Endothelial cell of umbilical vein (primary cell): Measurements from ENCODE around the gene PNPLA7. TPM values are rescaled to one million over a fixed set of nuclear protein-coding genes. Genes with fewer than 3 reads are reported as not detected.

Experiments
- BruUV-seq: library from RNA; stranded (reverse); fragments of 400-500 nt; replicated peaks from 2 replicates; lab custom pipeline; 2021; lab: Mats Ljungman, UMichigan
- CTCF ChIA-PET: fragments of 300-600, 350-600 bp; sonication (Branson Sonifier 250); formaldehyde crosslinking; loops from one replicate; lab custom pipeline; 2021; ENCODE audit warnings: antibody characterized with exemption, inconsistent platforms; lab: Charles Lee
- POLR2A ChIA-PET: fragments of 300-600, 350-600 bp; sonication (Branson Sonifier 250); formaldehyde crosslinking; loops from one replicate; lab custom pipeline; 2021; ENCODE audit warnings: antibody characterized with exemption, inconsistent platforms; lab: Charles Lee
- DNase-seq: peaks from one replicate; pipeline ENCODE4 v3.0.0-alpha.2; 2011; ENCODE audit warnings: low read depth, low spot score
- FAIRE-seq: peaks from 2 replicates; lab custom pipeline; 2011; peaks lifted over from hg19 to GRCh38; lab: Jason Lieb, UNC
- H2AFZ ChIP-seq: 2 replicates; pipeline ENCODE4 v1.6.0; 2012; ENCODE audit warnings: low read depth, low read length, control low read depth, inconsistent platforms
- H3K27ac ChIP-seq: 2 replicates; pipeline ENCODE4 v1.5.1; 2011; ENCODE audit warnings: low read depth, mild to moderate bottlenecking, control low read depth, low read length, moderate library complexity; ENCODE audit not compliant: insufficient read depth
- H3K27me3 ChIP-seq, 2 experiments: 2 replicates each; pipeline versions ENCODE4 v1.6.0 to v1.6.1; 2011; ENCODE audit warnings: low read length in 2 of 2, mixed read lengths in 1 of 2; ENCODE audit not compliant: control insufficient read depth in 2 of 2, insufficient read depth in 2 of 2
- H3K36me3 ChIP-seq, 2 experiments: 2 replicates in 1 of 2; 3 replicates in 1 of 2; pipeline ENCODE4 v1.5.1; 2011; ENCODE audit warnings: low read length in 2 of 2, mild to moderate bottlenecking in 1 of 2, moderate library complexity in 1 of 2; ENCODE audit not compliant: control insufficient read depth in 2 of 2, insufficient read depth in 2 of 2; ENCODE audit errors: extremely low read depth in 1 of 2
- H3K4me1 ChIP-seq: 3 replicates; pipeline ENCODE4 v1.5.1; 2011; ENCODE audit warnings: mild to moderate bottlenecking, low read length; ENCODE audit not compliant: control insufficient read depth, insufficient read depth; ENCODE audit errors: extremely low read depth
- H3K4me2 ChIP-seq: 2 replicates; pipeline ENCODE4 v1.6.1; 2011; ENCODE audit warnings: low read length, control low read depth, mixed read lengths; ENCODE audit not compliant: insufficient read depth
- H3K4me3 ChIP-seq, 3 experiments: fragments of 200-600 bp in 1 of 3; sonication (generic), shearing (Covaris generic) in 1 of 3; replicated peaks in 1 of 3; 2 replicates each; pipeline ENCODE4 v1.5.1; 2011 to 2016; ENCODE audit warnings: control low read depth in 3 of 3, low read length in 3 of 3, mild to moderate bottlenecking in 2 of 3, inconsistent platforms in 1 of 3, low read depth in 1 of 3, moderate library complexity in 1 of 3; ENCODE audit not compliant: insufficient read depth in 1 of 3
- H3K79me2 ChIP-seq: 2 replicates; pipeline ENCODE4 v1.6.0; 2012; ENCODE audit warnings: low read length, inconsistent platforms; ENCODE audit not compliant: control insufficient read depth, insufficient read depth
- H3K9ac ChIP-seq: replicated peaks from 2 replicates; pipeline ENCODE3; 2011; ENCODE audit warnings: low read length, control low read depth; ENCODE audit not compliant: insufficient read depth; ENCODE audit errors: extremely low read depth
- H3K9me1 ChIP-seq: replicated peaks from 3 replicates; pipeline ENCODE4 v1.6.0; 2011; ENCODE audit warnings: mild to moderate bottlenecking, low read length; ENCODE audit not compliant: control insufficient read depth, insufficient read depth; ENCODE audit errors: extremely low read depth
- H3K9me3 ChIP-seq: replicated peaks from 2 replicates; pipeline ENCODE4 v1.5.1; 2012; ENCODE audit warnings: low read length, inconsistent platforms; ENCODE audit not compliant: control insufficient read depth, insufficient read depth
- H4K20me1 ChIP-seq: replicated peaks from 2 replicates; pipeline ENCODE3; 2011; ENCODE audit warnings: mild to moderate bottlenecking, low read length; ENCODE audit not compliant: control insufficient read depth, insufficient read depth; ENCODE audit errors: extremely low read depth
- CTCF ChIP-seq, 2 donors: IDR thresholded peaks; 1 replicate in 1 of 2; 2 replicates in 1 of 2; pipeline ENCODE4 v1.5.1; 2011; ENCODE audit warnings: low read length in 2 of 2, mild to moderate bottlenecking in 2 of 2, moderate library complexity in 2 of 2, control low read depth in 1 of 2, inconsistent platforms in 1 of 2, low read depth in 1 of 2; ENCODE audit not compliant: insufficient read depth in 1 of 2; ENCODE audit errors: extremely low read depth in 1 of 2
- EZH2 ChIP-seq: IDR thresholded peaks from 2 replicates; pipeline ENCODE4 v1.6.1; 2012; ENCODE audit warnings: borderline replicate concordance, low read depth, mild to moderate bottlenecking, moderate library complexity, low read length, inconsistent platforms; ENCODE audit not compliant: severe bottlenecking
- FOS ChIP-seq: IDR thresholded peaks from 2 replicates; pipeline ENCODE4 v1.6.1; 2011; ENCODE audit warnings: mild to moderate bottlenecking, low read length, moderate library complexity, borderline replicate concordance; ENCODE audit not compliant: insufficient read depth
- GATA2 ChIP-seq: IDR thresholded peaks from 2 replicates; pipeline ENCODE4 v1.7.0; 2011; ENCODE audit warnings: low read depth, mild to moderate bottlenecking, moderate library complexity, mixed read lengths, low read length; ENCODE audit not compliant: insufficient read length, insufficient read depth
- JUN ChIP-seq: IDR thresholded peaks from 2 replicates; pipeline ENCODE4 v1.6.1; 2011; ENCODE audit warnings: borderline replicate concordance, low read depth; ENCODE audit not compliant: insufficient read length, insufficient read depth
- MAX ChIP-seq: IDR thresholded peaks from 2 replicates; pipeline ENCODE4 v1.6.1; 2011; ENCODE audit not compliant: insufficient read depth, insufficient read length
- MYC ChIP-seq: IDR thresholded peaks from one replicate; pipeline ENCODE4 v1.6.1; 2011; ENCODE audit warnings: mild to moderate bottlenecking, low read depth, low read length
- POLR2A ChIP-seq: IDR thresholded peaks from 2 replicates; pipeline ENCODE4 v1.6.1; 2012; ENCODE audit warnings: low read depth, mild to moderate bottlenecking, control low read depth, low read length
- POLR2AphosphoS5 ChIP-seq: IDR thresholded peaks from 2 replicates; pipeline ENCODE4 v1.6.1; 2012; ENCODE audit warnings: low read depth, mild to moderate bottlenecking, control low read depth, low read length, moderate library complexity; ENCODE audit not compliant: insufficient read depth
- dilution Hi-C: fragments of 300-500 bp; cut with MboI; formaldehyde crosslinking; loops from one replicate; pipeline ENCODE4 v1.15.0; 2019; ENCODE audit warnings: low sequenced_read_pairs; ENCODE audit not compliant: extremely low pct_ligation_motif_present
- intact Hi-C: fragments of 100-400 bp; cut with micrococcal nuclease; formaldehyde crosslinking; loops from one replicate; pipeline ENCODE4 v1.10.0; 2022
- polyA plus RNA-seq, 4 experiments: library from polyadenylated mRNA; depleted of rRNA in 3 of 4; stranded (reverse) in 3 of 4; unstranded in 1 of 4; fragments of >200 nt; gene quantifications; 2 replicates each; pipeline versions ENCODE4 v1.2.1 to v1.2.3, GENCODE V29; 2011 to 2012; ENCODE audit warnings: missing spikeins in 1 of 4
- total RNA-seq: library from RNA; stranded (reverse); gene quantifications from 2 replicates; pipeline ENCODE4 v1.2.3, GENCODE V29; 2021

The PNPLA7 gene
- total and polyA plus RNA-seq, 2 donors (not counting 3 experiments of a cell fraction or from before 2014, with no cell fraction given), result 1.0 to 1.9 TPM

GRCh38 chr9:137482094-137482781 lies 68.0 kb downstream of the PNPLA7 start:
- Histone ChIP-seq H3K36me3 (no peaks in the 10 kb centered on the region), H2AFZ (peak overlapping the region; percentile 73), H3K4me3 (no peak overlapping the region), H3K4me2 (no peak overlapping the region), H3K79me2 (no peaks in the 10 kb centered on the region), H3K9me1 (no peaks in the 10 kb centered on the region), H3K4me1 (peaks cover 6% of the 10 kb centered on the region), H3K27me3 (no peaks in the 10 kb centered on the region), H3K27ac (no peak overlapping the region), H3K9me3 (no peaks in the 10 kb centered on the region), H3K9ac (no peak overlapping the region), H4K20me1 (no peaks in the 10 kb centered on the region)
- peak; percentile 23 for TF ChIP-seq FOS
- no peak for TF ChIP-seq CTCF (IDR thresholded peaks at IDR 0.05; ENCODE audit: extremely low read depth in 1 of 2, insufficient read depth in 1 of 2, low read depth in 1 of 2, low read length in 2 of 2)
- TF ChIP-seq POLR2A, result no peak
- no peak for TF ChIP-seq MYC
- peak; percentile 55 for TF ChIP-seq MAX
- TF ChIP-seq JUN, result no peak
- TF ChIP-seq POLR2AphosphoS5, result no peak
- TF ChIP-seq GATA2, result no peak
- no peak for TF ChIP-seq EZH2
- ChIA-PET POLR2A (interaction anchor here (0.6 kb wide), 1 partner anchor 18 kb away, joined by 6 read pairs; no protein-coding TSS in a partner anchor), CTCF (interaction anchor here (1.2 to 1.7 kb wide), 3 partner anchors 27 to 59 kb away, joined by 4 to 7 read pairs (median 6); partner anchors contain the start of genes EXD3 and NOXA1)
- dilution Hi-C loops (no loop called here), intact Hi-C loops (no loop called here)
- peak; percentile 47 for DNase-seq
- BruUV-seq, result no TSS peak
- FAIRE-seq, result peak; percentile 80
